Endothelial cell of umbilical vein (primary cell): ENCODE results near the gene LRRC56. TPM values are rescaled to one million over a fixed set of nuclear protein-coding genes. Genes with fewer than 3 reads are reported as not detected.

Experiments used
- BruUV-seq: library from RNA; stranded (reverse); fragments of 400-500 nt; replicated peaks from 2 replicates; lab custom pipeline; 2021; lab: Mats Ljungman, UMichigan
- CTCF ChIA-PET: fragments of 300-600, 350-600 bp; sonication (Branson Sonifier 250); formaldehyde crosslinking; loops from one replicate; lab custom pipeline; 2021; ENCODE audit warnings: antibody characterized with exemption, inconsistent platforms; lab: Charles Lee
- POLR2A ChIA-PET: fragments of 300-600, 350-600 bp; sonication (Branson Sonifier 250); formaldehyde crosslinking; loops from one replicate; lab custom pipeline; 2021; ENCODE audit warnings: antibody characterized with exemption, inconsistent platforms; lab: Charles Lee
- DNase-seq: peaks from one replicate; pipeline ENCODE4 v3.0.0-alpha.2; 2011; ENCODE audit warnings: low read depth, low spot score
- FAIRE-seq: peaks from 2 replicates; lab custom pipeline; 2011; peaks lifted over from hg19 to GRCh38; lab: Jason Lieb, UNC
- H2AFZ ChIP-seq: 2 replicates; pipeline ENCODE4 v1.6.0; 2012; ENCODE audit warnings: low read depth, low read length, control low read depth, inconsistent platforms
- H3K27ac ChIP-seq: 2 replicates; pipeline ENCODE4 v1.5.1; 2011; ENCODE audit warnings: low read depth, mild to moderate bottlenecking, control low read depth, low read length, moderate library complexity; ENCODE audit not compliant: insufficient read depth
- H3K27me3 ChIP-seq, 2 experiments: 2 replicates each; pipeline versions ENCODE4 v1.6.0 to v1.6.1; 2011; ENCODE audit warnings: low read length in 2 of 2, mixed read lengths in 1 of 2; ENCODE audit not compliant: control insufficient read depth in 2 of 2, insufficient read depth in 2 of 2
- H3K36me3 ChIP-seq, 2 experiments: 2 replicates in 1 of 2; 3 replicates in 1 of 2; pipeline ENCODE4 v1.5.1; 2011; ENCODE audit warnings: low read length in 2 of 2, mild to moderate bottlenecking in 1 of 2, moderate library complexity in 1 of 2; ENCODE audit not compliant: control insufficient read depth in 2 of 2, insufficient read depth in 2 of 2; ENCODE audit errors: extremely low read depth in 1 of 2
- H3K4me1 ChIP-seq: 3 replicates; pipeline ENCODE4 v1.5.1; 2011; ENCODE audit warnings: mild to moderate bottlenecking, low read length; ENCODE audit not compliant: control insufficient read depth, insufficient read depth; ENCODE audit errors: extremely low read depth
- H3K4me2 ChIP-seq: 2 replicates; pipeline ENCODE4 v1.6.1; 2011; ENCODE audit warnings: low read length, control low read depth, mixed read lengths; ENCODE audit not compliant: insufficient read depth
- H3K4me3 ChIP-seq, 3 experiments: fragments of 200-600 bp in 1 of 3; sonication (generic), shearing (Covaris generic) in 1 of 3; replicated peaks in 1 of 3; 2 replicates each; pipeline ENCODE4 v1.5.1; 2011 to 2016; ENCODE audit warnings: control low read depth in 3 of 3, low read length in 3 of 3, mild to moderate bottlenecking in 2 of 3, inconsistent platforms in 1 of 3, low read depth in 1 of 3, moderate library complexity in 1 of 3; ENCODE audit not compliant: insufficient read depth in 1 of 3
- H3K79me2 ChIP-seq: 2 replicates; pipeline ENCODE4 v1.6.0; 2012; ENCODE audit warnings: low read length, inconsistent platforms; ENCODE audit not compliant: control insufficient read depth, insufficient read depth
- H3K9ac ChIP-seq: replicated peaks from 2 replicates; pipeline ENCODE3; 2011; ENCODE audit warnings: low read length, control low read depth; ENCODE audit not compliant: insufficient read depth; ENCODE audit errors: extremely low read depth
- H3K9me1 ChIP-seq: replicated peaks from 3 replicates; pipeline ENCODE4 v1.6.0; 2011; ENCODE audit warnings: mild to moderate bottlenecking, low read length; ENCODE audit not compliant: control insufficient read depth, insufficient read depth; ENCODE audit errors: extremely low read depth
- H3K9me3 ChIP-seq: replicated peaks from 2 replicates; pipeline ENCODE4 v1.5.1; 2012; ENCODE audit warnings: low read length, inconsistent platforms; ENCODE audit not compliant: control insufficient read depth, insufficient read depth
- H4K20me1 ChIP-seq: replicated peaks from 2 replicates; pipeline ENCODE3; 2011; ENCODE audit warnings: mild to moderate bottlenecking, low read length; ENCODE audit not compliant: control insufficient read depth, insufficient read depth; ENCODE audit errors: extremely low read depth
- EZH2 ChIP-seq: IDR thresholded peaks from 2 replicates; pipeline ENCODE4 v1.6.1; 2012; ENCODE audit warnings: borderline replicate concordance, low read depth, mild to moderate bottlenecking, moderate library complexity, low read length, inconsistent platforms; ENCODE audit not compliant: severe bottlenecking
- FOS ChIP-seq: IDR thresholded peaks from 2 replicates; pipeline ENCODE4 v1.6.1; 2011; ENCODE audit warnings: mild to moderate bottlenecking, low read length, moderate library complexity, borderline replicate concordance; ENCODE audit not compliant: insufficient read depth
- GATA2 ChIP-seq: IDR thresholded peaks from 2 replicates; pipeline ENCODE4 v1.7.0; 2011; ENCODE audit warnings: low read depth, mild to moderate bottlenecking, moderate library complexity, mixed read lengths, low read length; ENCODE audit not compliant: insufficient read length, insufficient read depth
- JUN ChIP-seq: IDR thresholded peaks from 2 replicates; pipeline ENCODE4 v1.6.1; 2011; ENCODE audit warnings: borderline replicate concordance, low read depth; ENCODE audit not compliant: insufficient read length, insufficient read depth
- MYC ChIP-seq: IDR thresholded peaks from one replicate; pipeline ENCODE4 v1.6.1; 2011; ENCODE audit warnings: mild to moderate bottlenecking, low read depth, low read length
- POLR2A ChIP-seq: IDR thresholded peaks from 2 replicates; pipeline ENCODE4 v1.6.1; 2012; ENCODE audit warnings: low read depth, mild to moderate bottlenecking, control low read depth, low read length
- POLR2AphosphoS5 ChIP-seq: IDR thresholded peaks from 2 replicates; pipeline ENCODE4 v1.6.1; 2012; ENCODE audit warnings: low read depth, mild to moderate bottlenecking, control low read depth, low read length, moderate library complexity; ENCODE audit not compliant: insufficient read depth
- dilution Hi-C: fragments of 300-500 bp; cut with MboI; formaldehyde crosslinking; loops from one replicate; pipeline ENCODE4 v1.15.0; 2019; ENCODE audit warnings: low sequenced_read_pairs; ENCODE audit not compliant: extremely low pct_ligation_motif_present
- intact Hi-C: fragments of 100-400 bp; cut with micrococcal nuclease; formaldehyde crosslinking; loops from one replicate; pipeline ENCODE4 v1.10.0; 2022
- polyA plus RNA-seq, 4 experiments: library from polyadenylated mRNA; depleted of rRNA in 3 of 4; stranded (reverse) in 3 of 4; unstranded in 1 of 4; fragments of >200 nt; gene quantifications; 2 replicates each; pipeline versions ENCODE4 v1.2.1 to v1.2.3, GENCODE V29; 2011 to 2012; ENCODE audit warnings: missing spikeins in 1 of 4
- total RNA-seq: library from RNA; stranded (reverse); gene quantifications from 2 replicates; pipeline ENCODE4 v1.2.3, GENCODE V29; 2021
- TF ChIP-seq, protein P1 (sequence below), 2 donors: IDR thresholded peaks; 1 replicate in 1 of 2; 2 replicates in 1 of 2; pipeline ENCODE4 v1.5.1; 2011; ENCODE audit warnings: low read length in 2 of 2, mild to moderate bottlenecking in 2 of 2, moderate library complexity in 2 of 2, control low read depth in 1 of 2, inconsistent platforms in 1 of 2, low read depth in 1 of 2; ENCODE audit not compliant: insufficient read depth in 1 of 2; ENCODE audit errors: extremely low read depth in 1 of 2
- TF ChIP-seq, protein P2 (sequence below): IDR thresholded peaks from 2 replicates; pipeline ENCODE4 v1.6.1; 2011; ENCODE audit not compliant: insufficient read depth, insufficient read length

Gene LRRC56
- total and polyA plus RNA-seq, 2 donors (not counting 3 experiments of a cell fraction or from before 2014, with no cell fraction given) = 0.47 to 0.55 TPM

DNA sequence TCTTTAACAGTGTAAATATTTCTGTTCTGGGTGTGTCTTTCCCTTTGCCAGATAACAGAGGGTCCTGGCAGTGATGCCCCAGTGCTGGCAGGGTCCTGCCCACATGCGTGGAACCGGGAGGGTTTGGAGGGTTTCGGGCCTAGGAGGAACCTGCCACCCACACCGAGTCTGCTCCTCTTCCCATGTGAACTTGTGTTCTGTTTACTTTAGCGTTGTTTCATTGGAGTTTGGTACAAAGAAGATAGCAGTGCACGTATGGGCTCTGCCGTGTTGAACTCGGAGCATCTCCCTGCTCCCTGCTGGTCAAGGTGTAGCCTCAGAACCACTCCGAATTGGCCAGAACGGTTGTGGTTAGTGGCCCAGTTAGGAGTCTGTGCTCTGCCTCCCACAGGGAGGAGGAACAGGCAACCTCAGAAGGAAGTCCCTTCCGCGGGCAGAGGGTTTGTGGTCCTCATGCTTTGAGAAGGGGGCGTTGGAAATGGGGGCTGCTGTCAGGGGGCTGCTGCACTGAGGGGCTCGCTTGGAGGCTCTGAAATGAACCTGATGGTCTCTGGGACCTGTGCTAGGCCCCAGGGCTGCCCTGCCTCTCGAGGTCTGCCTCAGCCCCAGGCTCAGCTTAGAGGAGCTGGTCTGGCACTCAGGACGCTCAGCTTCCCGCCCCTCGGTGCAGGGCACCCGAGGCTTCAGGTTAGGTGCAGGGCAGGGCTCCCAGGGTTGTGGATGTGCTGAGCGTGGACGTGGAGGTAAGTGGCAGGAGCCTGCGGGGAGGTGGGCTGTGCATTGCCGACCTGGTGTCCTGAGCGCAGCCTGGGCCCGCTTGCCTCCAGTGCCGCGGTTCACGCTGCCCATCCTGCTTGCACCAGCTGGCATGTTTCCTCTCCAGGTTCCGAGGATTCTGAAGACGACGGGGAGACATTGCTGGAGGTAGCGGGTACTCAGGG lies 49.3 kb downstream of the LRRC56 start:
- no peak overlapping the region for H3K27ac ChIP-seq
- peaks cover 11% of the 10 kb centered on the region for H3K4me1 ChIP-seq
- no peak for DNase-seq
- H3K79me2 ChIP-seq = peaks cover 23% of the 10 kb centered on the region
- ChIA-PET POLR2A (no interaction called here), CTCF (no interaction called here)
- H3K9ac ChIP-seq = no peak overlapping the region
- no peak for FAIRE-seq
- H4K20me1 ChIP-seq = no peaks in the 10 kb centered on the region
- intact Hi-C loops (no loop called here), dilution Hi-C loops (no loop called here)
- no TSS peak for BruUV-seq
- H3K4me3 ChIP-seq = no peak overlapping the region
- no peaks in the 10 kb centered on the region for H3K9me1 ChIP-seq
- TF ChIP-seq JUN (no peak), FOS (no peak), EZH2 (no peak), POLR2A (no peak), MYC (no peak), GATA2 (no peak), POLR2AphosphoS5 (no peak)
- TF ChIP-seq, protein P1, sequence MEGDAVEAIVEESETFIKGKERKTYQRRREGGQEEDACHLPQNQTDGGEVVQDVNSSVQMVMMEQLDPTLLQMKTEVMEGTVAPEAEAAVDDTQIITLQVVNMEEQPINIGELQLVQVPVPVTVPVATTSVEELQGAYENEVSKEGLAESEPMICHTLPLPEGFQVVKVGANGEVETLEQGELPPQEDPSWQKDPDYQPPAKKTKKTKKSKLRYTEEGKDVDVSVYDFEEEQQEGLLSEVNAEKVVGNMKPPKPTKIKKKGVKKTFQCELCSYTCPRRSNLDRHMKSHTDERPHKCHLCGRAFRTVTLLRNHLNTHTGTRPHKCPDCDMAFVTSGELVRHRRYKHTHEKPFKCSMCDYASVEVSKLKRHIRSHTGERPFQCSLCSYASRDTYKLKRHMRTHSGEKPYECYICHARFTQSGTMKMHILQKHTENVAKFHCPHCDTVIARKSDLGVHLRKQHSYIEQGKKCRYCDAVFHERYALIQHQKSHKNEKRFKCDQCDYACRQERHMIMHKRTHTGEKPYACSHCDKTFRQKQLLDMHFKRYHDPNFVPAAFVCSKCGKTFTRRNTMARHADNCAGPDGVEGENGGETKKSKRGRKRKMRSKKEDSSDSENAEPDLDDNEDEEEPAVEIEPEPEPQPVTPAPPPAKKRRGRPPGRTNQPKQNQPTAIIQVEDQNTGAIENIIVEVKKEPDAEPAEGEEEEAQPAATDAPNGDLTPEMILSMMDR (IDR thresholded peaks at IDR 0.05; ENCODE audit: extremely low read depth in 1 of 2, insufficient read depth in 1 of 2, low read depth in 1 of 2, low read length in 2 of 2) = no peak
- TF ChIP-seq, protein P2, sequence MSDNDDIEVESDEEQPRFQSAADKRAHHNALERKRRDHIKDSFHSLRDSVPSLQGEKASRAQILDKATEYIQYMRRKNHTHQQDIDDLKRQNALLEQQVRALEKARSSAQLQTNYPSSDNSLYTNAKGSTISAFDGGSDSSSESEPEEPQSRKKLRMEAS = no peak
- H3K27me3 ChIP-seq = no peaks in the 10 kb centered on the region
- H3K4me2 ChIP-seq = no peak overlapping the region
- H3K36me3 ChIP-seq = peaks cover 6 to 35% of the 10 kb centered on the region in 2 experiments
- H3K9me3 ChIP-seq = no peaks in the 10 kb centered on the region
- no peak overlapping the region for H2AFZ ChIP-seq
